Medulla oblongata (tissue), 1 donor: ENCODE results near the gene CHPF.

Experiments used
- DNase-seq: peaks from one replicate; pipeline ENCODE4 v3.0.0-alpha.2; 2015; ENCODE audit errors: extremely low spot score

The CHPF gene

GRCh38 chr2:219531639-219532377 lies 11.8 kb downstream of the CHPF start:
- DNase-seq, result no peak

- peak; percentile 91 for DNase-seq
Observed at GRCh38 chr2:219530048-219530963, 13.3 kb downstream of the CHPF start.

GRCh38 chr2:219527472-219527871 lies 16.1 kb downstream of the CHPF start:
- no peak for DNase-seq

GRCh38 chr2:219527076-219527394 lies 16.6 kb downstream of the CHPF start:
- no peak for DNase-seq

DNA sequence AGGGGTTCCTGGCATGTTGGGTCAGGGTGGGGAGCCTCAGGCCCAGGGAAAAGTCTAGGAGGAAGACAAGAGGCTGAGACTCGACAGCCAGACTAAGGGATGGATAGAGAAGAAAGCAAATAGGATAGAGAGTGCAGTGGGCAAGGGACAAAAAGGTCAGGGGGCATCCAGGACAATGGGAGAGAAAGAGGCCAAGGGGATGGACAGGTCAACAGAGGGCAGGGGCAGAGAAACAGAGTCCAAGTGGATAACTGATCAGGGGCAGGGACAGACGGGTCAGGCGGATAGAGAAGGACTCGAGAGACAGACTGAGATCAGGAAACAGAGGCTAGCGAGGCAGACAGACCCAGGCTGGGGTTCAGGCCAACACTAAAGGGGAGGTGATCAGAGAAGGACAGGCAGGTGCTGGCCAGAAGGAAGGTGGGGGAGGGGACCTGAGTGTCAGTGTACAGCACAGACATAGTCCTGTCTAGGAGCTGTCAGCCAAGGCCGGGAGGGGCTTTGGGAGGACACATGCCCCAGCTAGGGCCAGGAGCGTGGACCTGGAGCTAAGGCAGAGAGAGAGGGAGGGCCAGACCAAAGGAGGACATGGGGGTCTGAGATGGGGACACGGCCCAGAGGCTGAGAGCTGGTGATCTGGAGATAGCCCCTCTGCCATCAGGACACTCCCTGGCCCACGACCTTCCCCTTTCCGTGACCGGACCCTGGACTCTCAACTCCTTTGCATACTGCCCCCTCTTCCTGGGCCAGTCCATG lies 17.1 kb downstream of the CHPF start:
- no peak for DNase-seq

DNA sequence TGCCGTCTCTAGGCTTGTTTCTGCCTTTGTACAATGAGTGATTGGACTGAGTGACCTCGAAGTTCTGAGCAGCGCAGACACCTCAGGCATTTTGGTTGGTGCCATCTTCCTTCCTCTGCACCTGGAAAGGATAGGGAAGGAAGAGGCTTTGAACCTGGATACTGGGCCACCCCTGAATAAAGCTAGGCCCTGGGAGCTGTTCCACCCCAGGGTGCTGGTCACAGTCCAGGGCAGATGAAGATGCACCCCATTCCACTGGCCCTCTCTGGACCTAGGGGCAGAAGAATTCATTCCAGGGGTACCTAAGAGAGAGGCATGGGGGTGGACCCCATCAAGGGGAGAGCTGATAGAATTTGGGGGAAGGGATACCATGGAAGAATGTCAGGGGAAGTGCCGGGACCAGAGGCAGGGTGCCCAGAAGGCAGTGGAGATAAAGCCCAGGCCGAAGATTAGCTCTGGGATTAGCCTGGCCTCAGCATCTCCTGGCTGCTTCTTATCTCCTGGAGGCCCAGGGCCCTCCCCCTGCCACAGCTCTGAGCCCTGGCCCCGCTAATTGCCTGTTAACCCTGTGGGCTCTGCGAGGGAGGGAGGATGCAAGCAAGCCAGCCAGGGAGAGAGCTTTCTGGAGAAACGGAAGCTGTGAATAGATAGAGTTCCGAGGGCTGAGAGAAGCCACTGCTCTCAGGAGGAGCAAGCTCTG lies 17.9 kb downstream of the CHPF start:
- no peak for DNase-seq

GRCh38 chr2:219524817-219525216 lies 18.8 kb downstream of the CHPF start:
- no peak for DNase-seq

GRCh38 chr2:219523031-219523671 lies 20.5 kb downstream of the CHPF start:
- DNase-seq, result no peak

- DNase-seq, result no peak
Observed at GRCh38 chr2:219522111-219523030, 21.2 kb downstream of the CHPF start.

DNA sequence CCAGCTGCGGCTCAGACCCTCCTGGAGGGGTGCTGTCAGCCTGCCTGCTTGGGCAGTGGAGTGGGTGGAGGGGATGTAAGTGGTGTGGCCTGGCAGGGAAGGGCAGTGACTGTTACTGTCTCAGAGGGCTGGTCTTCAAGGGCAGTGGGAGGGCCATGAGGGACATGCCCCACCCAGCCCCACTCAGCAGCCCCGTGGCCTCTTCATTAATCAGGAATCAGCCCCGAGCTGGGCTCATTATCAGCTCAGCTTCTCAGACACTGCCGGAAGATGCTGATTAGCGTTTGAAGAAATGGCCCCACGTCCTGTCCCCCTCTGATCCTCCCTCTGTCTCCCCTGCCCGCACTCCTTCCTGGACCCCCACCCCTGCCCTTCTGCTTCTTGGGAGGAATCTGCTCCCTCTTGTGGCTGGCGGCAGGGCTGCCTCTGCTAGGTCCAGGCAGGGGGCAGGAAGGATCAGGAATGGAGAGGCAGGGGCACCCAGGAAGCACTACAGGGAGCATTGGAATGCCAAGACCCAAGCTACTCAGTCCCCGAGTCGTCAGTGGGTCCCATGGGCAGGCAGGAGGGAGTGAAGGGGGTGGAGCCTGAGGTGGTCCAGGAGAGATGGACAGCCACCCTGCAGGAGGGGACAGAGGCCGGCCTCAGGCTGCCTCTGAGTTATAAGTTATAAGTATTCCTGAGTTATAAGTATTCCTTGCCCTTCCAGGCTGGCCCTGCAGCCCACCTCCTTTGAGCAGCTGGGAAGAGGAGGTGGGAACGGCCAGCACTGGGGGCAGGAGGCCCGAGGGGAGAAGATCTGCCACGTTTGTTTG lies 22.3 kb downstream of the CHPF start:
- DNase-seq, result no peak

GRCh38 chr2:219520079-219520478 lies 23.5 kb downstream of the CHPF start:
- no peak for DNase-seq

GRCh38 chr2:219519526-219519916 lies 24.1 kb downstream of the CHPF start:
- no peak for DNase-seq

GRCh38 chr2:219517954-219518778 lies 25.4 kb downstream of the CHPF start:
- no peak for DNase-seq

- no peak for DNase-seq
Observed at GRCh38 chr2:219516888-219517287, 26.7 kb downstream of the CHPF start.

DNA sequence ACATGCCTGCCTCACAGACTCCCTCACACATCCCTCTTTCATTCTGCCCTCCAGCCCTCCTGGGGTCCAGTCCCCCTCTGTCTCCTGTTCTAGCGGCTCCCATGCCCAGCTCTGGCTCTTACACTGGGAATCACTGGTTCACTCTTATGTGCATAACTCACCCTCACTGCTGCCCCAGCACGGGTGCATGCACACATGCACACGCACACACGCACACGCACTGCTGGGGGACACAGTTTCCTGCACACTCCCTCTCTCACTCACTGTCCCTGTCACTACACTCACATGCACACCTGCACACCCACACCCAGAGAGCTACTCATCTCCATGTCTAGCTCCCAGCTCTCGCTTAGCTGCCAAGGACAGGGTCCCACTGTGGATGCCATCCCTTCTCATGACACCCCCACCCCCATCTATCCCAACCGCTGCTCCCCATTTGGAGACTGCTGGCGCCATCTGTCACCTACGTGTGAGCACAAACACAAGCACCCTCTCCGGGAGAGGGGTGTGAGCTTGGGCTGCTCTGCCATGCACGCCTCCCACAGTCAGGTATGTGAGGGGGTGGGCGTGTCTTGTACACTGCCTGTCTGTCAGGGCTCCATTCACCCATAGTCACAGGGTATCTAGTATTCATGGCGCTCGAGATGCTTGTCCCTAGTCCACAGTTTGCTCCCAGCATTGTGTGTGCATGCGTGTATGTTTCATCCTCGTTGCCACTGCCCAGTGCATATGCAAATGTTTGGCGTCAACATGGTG lies 27.6 kb downstream of the CHPF start:
- DNase-seq, result no peak

- DNase-seq, result no peak
Observed at GRCh38 chr2:219514836-219515235, 28.8 kb downstream of the CHPF start.

- DNase-seq, result no peak
Observed at GRCh38 chr2:219514196-219514761, 29.3 kb downstream of the CHPF start, which contains the start of gene ASIC4. ASIC4 (plus strand) TSS chr2:219514482; CDS start chr2:219514725, 243 bp downstream.
